ENCODE results near the gene TUBB6. TPM values are rescaled to one million over a fixed set of nuclear protein-coding genes. Genes with fewer than 3 reads are reported as not detected.

TUBB6 gene
- total and polyA plus RNA-seq, 11 donors, result 64.8 to 800 (median 126) TPM

- H3K9me3 ChIP-seq, result no peaks in the 10 kb centered on the region
- peaks cover 0 to 79% (median 37%) of the 10 kb centered on the region in 12 donors for H3K4me1 ChIP-seq
- peaks cover 3 to 100% (median 95%) of the 10 kb centered on the region in 9 donors for H3K36me3 ChIP-seq
- no peak overlapping the region for H3K4me3 ChIP-seq
- 30 to 53% (median 41%) methylated on average over 11 of the region's 11 CpGs for WGBS, 4 donors
- ATAC-seq, result peak; percentile 76 to 85 (median 82)
- intact Hi-C loops (cut with DNase I), result no loop called here
- H3K27me3 ChIP-seq, result no peaks in the 10 kb centered on the region
- peak in 3 of 5 donors; percentile 40 to 54 (median 49) for DNase-seq
- TF ChIP-seq CTCF (IDR thresholded peaks at IDR 0.05) (no peak), POLR2A (IDR thresholded peaks at IDR 0.05) (no peak)
- H3K27ac ChIP-seq, result peak overlapping the region; percentile 25 to 93 (median 78)
These were observed 54.6 kb downstream of the TUBB6 start for GRCh38 chr18:12362473-12363174.

GRCh38 chr18:12366379-12366778, 58.3 kb downstream of the TUBB6 start:
- ATAC-seq, result peak; percentile 60 to 81 (median 70)
- H3K4me3 ChIP-seq, result no peak overlapping the region
- 43 to 71% (median 64%) methylated on average over 8 of the region's 8 CpGs for WGBS, 4 donors
- intact Hi-C loops (cut with DNase I), result loop anchor here in 1 of 10 donors (5.0 kb wide), 1 partner anchor 39 kb away; no protein-coding TSS in a partner anchor
- H3K27me3 ChIP-seq, result no peaks in the 10 kb centered on the region
- DNase-seq, result peak in 4 of 5 donors; percentile 55 to 82 (median 68)
- no peaks in the 10 kb centered on the region for H3K9me3 ChIP-seq
- peak overlapping the region in 11 of 12 donors; percentile 6 to 99 (median 47) for H3K27ac ChIP-seq
- peaks cover 0 to 95% (median 84%) of the 10 kb centered on the region in 9 donors for H3K36me3 ChIP-seq
- peaks cover 0 to 93% (median 35%) of the 10 kb centered on the region in 12 donors for H3K4me1 ChIP-seq
- TF ChIP-seq POLR2A (IDR thresholded peaks at IDR 0.05), result no peak
- no peak for TF ChIP-seq CTCF (IDR thresholded peaks at IDR 0.05)

- no peak for DNase-seq
- H3K27ac ChIP-seq, result peak overlapping the region in 11 of 12 donors; percentile 6 to 99 (median 47)
- H3K36me3 ChIP-seq, result peaks cover 0 to 91% (median 82%) of the 10 kb centered on the region in 9 donors
- H3K27me3 ChIP-seq, result no peaks in the 10 kb centered on the region
- intact Hi-C loops (cut with DNase I), result loop anchor here in 1 of 10 donors (5.0 kb wide), 1 partner anchor 39 kb away; no protein-coding TSS in a partner anchor
- H3K9me3 ChIP-seq, result no peaks in the 10 kb centered on the region
- peaks cover 0 to 93% (median 37%) of the 10 kb centered on the region in 12 donors for H3K4me1 ChIP-seq
- H3K4me3 ChIP-seq, result no peak overlapping the region
- TF ChIP-seq CTCF (IDR thresholded peaks at IDR 0.05) (no peak), POLR2A (IDR thresholded peaks at IDR 0.05) (no peak)
- WGBS, 4 donors, result 44 to 56% (median 51%) methylated on average over 5 of the region's 5 CpGs
- ATAC-seq, result no peak
These were observed 58.7 kb downstream of the TUBB6 start for GRCh38 chr18:12366784-12367183.

GRCh38 chr18:12369211-12369610, 61.2 kb downstream of the TUBB6 start:
- no peak for DNase-seq
- H3K9me3 ChIP-seq, result no peaks in the 10 kb centered on the region
- ATAC-seq, result no peak
- peak overlapping the region in 7 of 12 donors; percentile 3 to 100 (median 36) for H3K27ac ChIP-seq
- peaks cover 0 to 66% (median 60%) of the 10 kb centered on the region in 9 donors for H3K36me3 ChIP-seq
- intact Hi-C loops (cut with DNase I), result loop anchor here in 1 of 10 donors (5.0 kb wide), 1 partner anchor 42 kb away; no protein-coding TSS in a partner anchor
- TF ChIP-seq POLR2A (IDR thresholded peaks at IDR 0.05) (no peak), CTCF (IDR thresholded peaks at IDR 0.05) (no peak)
- no peaks in the 10 kb centered on the region for H3K27me3 ChIP-seq
- 62 to 78% (median 72%) methylated on average over 7 of the region's 7 CpGs for WGBS, 4 donors
- H3K4me3 ChIP-seq, result no peak overlapping the region
- peaks cover 0 to 93% (median 33%) of the 10 kb centered on the region in 12 donors for H3K4me1 ChIP-seq

Data from heart left ventricle (tissue), 16 donors.